GM12878 (cell line): ENCODE data around the gene RIN1. TPM values are rescaled to one million over a fixed set of nuclear protein-coding genes. Genes with fewer than 3 reads are reported as not detected.

Experiments used
- ATAC-seq: fragments of 200-7000 bp; cut with Tn5 transposase; 3 replicates; pipeline ENCODE4 v1.9.1; 2020; ENCODE audit warnings: mild to moderate bottlenecking, moderate library complexity
- BruUV-seq: library from RNA; stranded (reverse); fragments of 400-500 nt; replicated peaks from 2 replicates; lab custom pipeline; 2021; lab: Mats Ljungman, UMichigan
- CTCF ChIA-PET: fragments of 300-600 bp; sonication (Branson Sonifier 250); formaldehyde crosslinking; extraction: SDS; loops from one replicate; lab custom pipeline; 2021; ENCODE audit warnings: inconsistent platforms; lab: Yijun Ruan, JAX
- POLR2A ChIA-PET: fragments of 350-600 bp; formaldehyde crosslinking; extraction: SDS; loops from one replicate; lab custom pipeline; 2021; ENCODE audit warnings: inconsistent platforms; lab: Charles Lee
- RAD21 ChIA-PET: fragments of 300-600 bp; sonication (Branson Sonifier 250); formaldehyde crosslinking; loops from one replicate; lab custom pipeline; 2023; ENCODE audit warnings: antibody characterized with exemption; ENCODE audit not compliant: unreplicated experiment; lab: Charles Lee
- SMC1A ChIA-PET: fragments of 300-600 bp; sonication (Branson Sonifier 250); formaldehyde crosslinking; loops from one replicate; lab custom pipeline; 2023; ENCODE audit not compliant: unreplicated experiment, uncharacterized antibody; lab: Charles Lee
- DNase-seq: peaks from one replicate; pipeline ENCODE4 v3.0.0-alpha.2; 2011; ENCODE audit warnings: low read depth, low spot score
- FAIRE-seq: peaks from 3 replicates; lab custom pipeline; 2011; peaks lifted over from hg19 to GRCh38; lab: Jason Lieb, UNC
- H2AFZ ChIP-seq: 2 replicates; pipeline ENCODE4 v1.6.0; 2011; ENCODE audit warnings: low read depth, low read length, control low read depth; ENCODE audit not compliant: control insufficient read depth
- H3K27ac ChIP-seq: 2 replicates; pipeline ENCODE4 v1.5.1; 2011; ENCODE audit warnings: control low read depth; ENCODE audit not compliant: control insufficient read depth, insufficient read depth
- H3K27me3 ChIP-seq, 2 experiments: replicated peaks in 1 of 2; 2 replicates each; pipeline versions ENCODE4 v1.6.0 to v1.6.1; 2011; ENCODE audit warnings: low read length in 1 of 2; ENCODE audit not compliant: control insufficient read depth in 2 of 2, insufficient read depth in 2 of 2
- H3K36me3 ChIP-seq, 2 experiments: 2 replicates each; pipeline ENCODE4 v1.5.1; 2011; ENCODE audit warnings: low read length in 1 of 2; ENCODE audit not compliant: control insufficient read depth in 2 of 2, insufficient read depth in 2 of 2
- H3K4me1 ChIP-seq: 2 replicates; pipeline ENCODE4 v1.6.1; 2011; ENCODE audit warnings: mild to moderate bottlenecking, low read length, moderate library complexity, mixed read lengths; ENCODE audit not compliant: control insufficient read depth, insufficient read depth
- H3K4me2 ChIP-seq: 2 replicates; pipeline ENCODE4 v1.6.0; 2011; ENCODE audit warnings: control low read depth; ENCODE audit not compliant: control insufficient read depth, insufficient read depth
- H3K4me3 ChIP-seq: fragments of 200-600 bp; sonication (generic); 2 replicates; pipeline ENCODE4 v1.5.1; 2016
- H3K79me2 ChIP-seq: 2 replicates; pipeline ENCODE4 v1.6.0; 2011; ENCODE audit warnings: low read length; ENCODE audit not compliant: control insufficient read depth, insufficient read depth
- H3K9ac ChIP-seq: 2 replicates; pipeline ENCODE4 v1.8.0; 2011; ENCODE audit warnings: low read length, control low read depth, mixed read lengths; ENCODE audit not compliant: control insufficient read depth, insufficient read depth
- H3K9me3 ChIP-seq: replicated peaks from 3 replicates; pipeline ENCODE4 v1.5.1; 2011; ENCODE audit warnings: mild to moderate bottlenecking, low read length; ENCODE audit not compliant: control insufficient read depth, insufficient read depth
- H4K20me1 ChIP-seq: 2 replicates; pipeline ENCODE4 v1.6.0; 2011; ENCODE audit not compliant: control insufficient read depth, insufficient read depth
- CREM ChIP-seq: IDR thresholded peaks from 2 replicates; pipeline ENCODE4 v1.6.1; 2014; ENCODE audit warnings: antibody characterized with exemption, low read depth
- DPF2 ChIP-seq: fragments of 450-650 bp; IDR thresholded peaks from 2 replicates; pipeline ENCODE4 v1.6.1; 2017; ENCODE audit warnings: mild to moderate bottlenecking
- ETV6 ChIP-seq, 2 experiments: fragments of 450-650 bp in 1 of 2; IDR thresholded peaks in 1 of 2; conservative IDR thresholded peaks in 1 of 2; 2 replicates each; pipeline ENCODE4 v1.6.1; 2014; ENCODE audit warnings: antibody characterized with exemption in 1 of 2, borderline replicate concordance in 1 of 2, low read depth in 1 of 2, mild to moderate bottlenecking in 1 of 2, moderate library complexity in 1 of 2
- JUNB ChIP-seq: IDR thresholded peaks from 2 replicates; pipeline ENCODE4 v1.6.1; 2016; ENCODE audit warnings: antibody characterized with exemption, mild to moderate bottlenecking
- KDM1A ChIP-seq: fragments of 200-600 bp; sonication (generic); IDR thresholded peaks from 2 replicates; pipeline ENCODE4 v1.6.1; 2016; ENCODE audit warnings: borderline replicate concordance
- MYB ChIP-seq: fragments of 150-350 bp; IDR thresholded peaks from 2 replicates; pipeline ENCODE4 v1.6.1; 2014; ENCODE audit warnings: mild to moderate bottlenecking, low read depth, low read length, borderline replicate concordance
- NR2C1 ChIP-seq: fragments of 450-650 bp; IDR thresholded peaks from 2 replicates; pipeline ENCODE4 v1.6.1; 2017; ENCODE audit warnings: antibody characterized with exemption, mild to moderate bottlenecking, moderate library complexity
- RAD51 ChIP-seq: fragments of 450-650 bp; IDR thresholded peaks from 2 replicates; pipeline ENCODE4 v1.6.1; 2016; ENCODE audit warnings: moderate library complexity, mild to moderate bottlenecking, inconsistent platforms
- SIN3A ChIP-seq: IDR thresholded peaks from 2 replicates; pipeline ENCODE4 v1.6.1; 2012; ENCODE audit warnings: low read depth, low read length, improper control_type of control experiment
- WRNIP1 ChIP-seq: IDR thresholded peaks from 2 replicates; pipeline ENCODE4 v1.6.1; 2011; ENCODE audit warnings: low read depth, low read length, improper control_type of control experiment, borderline replicate concordance
- ZNF384 ChIP-seq: IDR thresholded peaks from 2 replicates; pipeline ENCODE4 v1.6.1; 2012; ENCODE audit warnings: low read depth, mild to moderate bottlenecking, low read length, improper control_type of control experiment, borderline replicate concordance
- ZNF622 ChIP-seq: fragments of 450-650 bp; IDR thresholded peaks from 2 replicates; pipeline ENCODE4 v1.6.1; 2017; ENCODE audit warnings: mild to moderate bottlenecking, inconsistent platforms
- WGBS: methylation state at CpG from one replicate; pipeline ENCODE4 v1.1.6; 2016; ENCODE audit warnings: low lambda C conversion rate; ENCODE audit not compliant: insufficient replicate concordance, insufficient coverage; ENCODE audit errors: missing lambda C conversion rate; 5-methylcytosine and 5-hydroxymethylcytosine counted together
- in situ Hi-C: fragments of 300-500 bp; cut with MboI; formaldehyde crosslinking; loops from 9 replicates; pipeline ENCODE4 v1.14.3; 2018; ENCODE audit warnings: mixed read lengths
- intact Hi-C: fragments of 100-400 bp; cut with micrococcal nuclease; formaldehyde crosslinking; loops from one replicate; pipeline ENCODE4 v1.14.2; 2022; ENCODE audit not compliant: unreplicated experiment
- polyA plus RNA-seq, 11 experiments: library from polyadenylated mRNA; depleted of rRNA in 4 of 11; unstranded in 6 of 11; stranded (reverse) in 5 of 11; fragments of >200 nt; fragmentation: Nextera tagmentation in 4 of 11; fragmentation: Illumina TruSeq in 1 of 11; extraction: Ambion mirVana in 4 of 11; extraction: Trizol in 1 of 11; gene quantifications; 1 replicate in 1 of 11; 2 replicates in 10 of 11; pipeline versions ENCODE4 v1.2.1 to v1.2.3, GENCODE V29; 2011 to 2016; ENCODE audit warnings: inconsistent platforms in 2 of 11, missing spikeins in 2 of 11, low read depth in 1 of 11
- total RNA-seq, 4 experiments: library from RNA; depleted of rRNA in 3 of 4; stranded (reverse); fragments of >200 nt in 3 of 4; fragmentation: Illumina TruSeq in 1 of 4; extraction: Trizol in 1 of 4; gene quantifications; 2 replicates each; pipeline versions ENCODE4 v1.2.1 to v1.2.3, GENCODE V29; 2013 to 2021
- TF ChIP-seq, protein P1 (sequence below): IDR thresholded peaks from 2 replicates; pipeline ENCODE4 v1.6.1; 2012; ENCODE audit warnings: low read depth, low read length, improper control_type of control experiment
- TF ChIP-seq, protein P2 (sequence below): fragments of 150-350 bp; IDR thresholded peaks from 2 replicates; pipeline ENCODE4 v1.6.1; 2014; ENCODE audit warnings: mild to moderate bottlenecking, low read depth, low read length
- TF ChIP-seq, protein P3 (sequence below): IDR thresholded peaks from 2 replicates; pipeline ENCODE4 v1.6.1; 2012; ENCODE audit warnings: low read depth, low read length, improper control_type of control experiment
- TF ChIP-seq, protein P4 (sequence below): IDR thresholded peaks from 2 replicates; pipeline ENCODE4 v1.6.1; 2011; ENCODE audit warnings: low read depth, mild to moderate bottlenecking, low read length, moderate library complexity, borderline replicate concordance; ENCODE audit errors: extremely low read depth

Gene RIN1
- total and polyA plus RNA-seq, 10 of the 15 experiments (the other 5 are each of a cell fraction or from before 2014, with no cell fraction given): 0.04 to 0.69 (median 0.22) TPM; not detected in 1

DNA sequence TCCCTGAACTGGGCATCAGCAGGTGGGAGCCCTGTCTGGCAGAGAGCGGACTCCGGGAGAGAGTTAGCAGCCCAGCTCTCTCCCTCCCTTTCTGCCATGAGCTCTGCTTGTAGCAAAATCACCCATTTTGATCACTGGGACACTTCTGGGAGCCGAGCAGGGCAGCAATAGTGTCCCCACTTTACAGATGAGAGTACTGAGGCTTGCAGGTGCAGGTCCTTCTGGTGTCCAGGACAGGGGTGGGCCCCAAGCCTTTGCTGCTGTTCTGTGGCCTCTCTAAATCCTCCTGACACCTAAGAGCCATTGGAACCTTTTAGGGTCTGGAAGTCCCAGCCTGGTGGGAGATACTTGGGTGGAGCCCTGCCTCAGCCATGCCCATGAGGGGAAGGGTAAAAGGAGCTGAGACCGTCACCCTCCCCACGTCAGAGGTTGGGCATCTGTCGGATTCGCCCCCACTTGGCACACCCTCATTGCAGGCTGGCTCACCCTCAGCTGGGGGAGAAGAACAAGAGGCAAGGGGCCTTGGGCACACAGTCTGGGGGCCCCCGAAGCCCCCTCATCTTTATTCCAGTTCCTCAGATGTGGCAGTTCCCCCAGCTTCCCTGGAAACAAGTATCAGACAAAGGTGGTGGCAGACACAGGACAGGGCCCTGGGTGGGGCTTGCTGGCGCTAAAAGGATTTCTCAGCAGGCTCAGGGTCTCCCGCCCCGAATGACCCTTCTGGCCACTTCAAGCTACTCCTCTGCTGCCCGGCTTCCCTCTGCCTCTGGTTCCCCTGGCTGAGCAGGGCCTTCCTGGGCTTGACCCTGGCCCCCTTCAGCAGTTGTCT, 4.5 kb downstream of the RIN1 start:
- WGBS: 58% methylated on average over 12 of the region's 12 CpGs

More for the DNA sequence above, 4.5 kb downstream of the RIN1 start:
- Histone ChIP-seq H3K27me3 (no peaks in the 10 kb centered on the region), H3K9me3 (no peaks in the 10 kb centered on the region), H3K4me1 (peaks cover 17% of the 10 kb centered on the region), H3K9ac (no peak overlapping the region), H3K27ac (no peak overlapping the region), H2AFZ (no peak overlapping the region), H4K20me1 (no peaks in the 10 kb centered on the region), H3K4me3 (no peak overlapping the region), H3K36me3 (no peaks in the 10 kb centered on the region), H3K79me2 (no peaks in the 10 kb centered on the region), H3K4me2 (no peak overlapping the region)
- DNase-seq: no peak
- SMC1A ChIA-PET: interaction anchor here (3.9 kb wide), 1 partner anchor 20 kb away, joined by 33 read pairs; no protein-coding TSS in a partner anchor
- FAIRE-seq: no peak
- in situ Hi-C loops (no loop called here), intact Hi-C loops (no loop called here)
- CTCF ChIA-PET: interaction anchor here (0.8 to 5.7 kb wide), 3 partner anchors 21 to 54 kb away, joined by 3 to 96 read pairs (median 6); no protein-coding TSS in a partner anchor
- RAD21 ChIA-PET: interaction anchor here (3.0 kb wide), 1 partner anchor 20 kb away, joined by 19 read pairs; no protein-coding TSS in a partner anchor
- no peak for TF ChIP-seq CREM
- TF ChIP-seq ZNF384: no peak
- no peak for TF ChIP-seq JUNB
- TF ChIP-seq, protein P1, sequence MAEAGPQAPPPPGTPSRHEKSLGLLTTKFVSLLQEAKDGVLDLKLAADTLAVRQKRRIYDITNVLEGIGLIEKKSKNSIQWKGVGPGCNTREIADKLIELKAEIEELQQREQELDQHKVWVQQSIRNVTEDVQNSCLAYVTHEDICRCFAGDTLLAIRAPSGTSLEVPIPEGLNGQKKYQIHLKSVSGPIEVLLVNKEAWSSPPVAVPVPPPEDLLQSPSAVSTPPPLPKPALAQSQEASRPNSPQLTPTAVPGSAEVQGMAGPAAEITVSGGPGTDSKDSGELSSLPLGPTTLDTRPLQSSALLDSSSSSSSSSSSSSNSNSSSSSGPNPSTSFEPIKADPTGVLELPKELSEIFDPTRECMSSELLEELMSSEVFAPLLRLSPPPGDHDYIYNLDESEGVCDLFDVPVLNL: no peak
- no peak for TF ChIP-seq SIN3A
- TF ChIP-seq, protein P2, sequence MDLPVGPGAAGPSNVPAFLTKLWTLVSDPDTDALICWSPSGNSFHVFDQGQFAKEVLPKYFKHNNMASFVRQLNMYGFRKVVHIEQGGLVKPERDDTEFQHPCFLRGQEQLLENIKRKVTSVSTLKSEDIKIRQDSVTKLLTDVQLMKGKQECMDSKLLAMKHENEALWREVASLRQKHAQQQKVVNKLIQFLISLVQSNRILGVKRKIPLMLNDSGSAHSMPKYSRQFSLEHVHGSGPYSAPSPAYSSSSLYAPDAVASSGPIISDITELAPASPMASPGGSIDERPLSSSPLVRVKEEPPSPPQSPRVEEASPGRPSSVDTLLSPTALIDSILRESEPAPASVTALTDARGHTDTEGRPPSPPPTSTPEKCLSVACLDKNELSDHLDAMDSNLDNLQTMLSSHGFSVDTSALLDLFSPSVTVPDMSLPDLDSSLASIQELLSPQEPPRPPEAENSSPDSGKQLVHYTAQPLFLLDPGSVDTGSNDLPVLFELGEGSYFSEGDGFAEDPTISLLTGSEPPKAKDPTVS: no peak
- TF ChIP-seq WRNIP1: no peak
- no peak for TF ChIP-seq ETV6 (conservative IDR thresholded peaks at IDR 0.05 in 1 of 2, IDR thresholded peaks at IDR 0.05 in 1 of 2; ENCODE audit: borderline replicate concordance in 1 of 2, low read depth in 1 of 2)
- no peak for TF ChIP-seq NR2C1
- TF ChIP-seq MYB: no peak
- TF ChIP-seq, protein P3, sequence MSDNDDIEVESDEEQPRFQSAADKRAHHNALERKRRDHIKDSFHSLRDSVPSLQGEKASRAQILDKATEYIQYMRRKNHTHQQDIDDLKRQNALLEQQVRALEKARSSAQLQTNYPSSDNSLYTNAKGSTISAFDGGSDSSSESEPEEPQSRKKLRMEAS: no peak
- no peak for TF ChIP-seq RAD51
- TF ChIP-seq DPF2: no peak
- no peak for TF ChIP-seq ZNF622
- TF ChIP-seq KDM1A: no peak
- TF ChIP-seq, protein P4, sequence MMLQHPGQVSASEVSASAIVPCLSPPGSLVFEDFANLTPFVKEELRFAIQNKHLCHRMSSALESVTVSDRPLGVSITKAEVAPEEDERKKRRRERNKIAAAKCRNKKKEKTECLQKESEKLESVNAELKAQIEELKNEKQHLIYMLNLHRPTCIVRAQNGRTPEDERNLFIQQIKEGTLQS: no peak
- no peak for ATAC-seq
- BruUV-seq: no TSS peak
- POLR2A ChIA-PET: interaction anchor here (1.0 to 1.5 kb wide), 2 partner anchors 13 to 34 kb away, joined by 3 read pairs; partner anchors contain the start of gene BRMS1
